Pons (tissue), 1 donor: Measurements from ENCODE around the gene CIC.

Experiments
- DNase-seq: peaks from one replicate; pipeline ENCODE4 v3.0.0-alpha.2; 2016; ENCODE audit warnings: low spot score

CIC gene

DNA sequence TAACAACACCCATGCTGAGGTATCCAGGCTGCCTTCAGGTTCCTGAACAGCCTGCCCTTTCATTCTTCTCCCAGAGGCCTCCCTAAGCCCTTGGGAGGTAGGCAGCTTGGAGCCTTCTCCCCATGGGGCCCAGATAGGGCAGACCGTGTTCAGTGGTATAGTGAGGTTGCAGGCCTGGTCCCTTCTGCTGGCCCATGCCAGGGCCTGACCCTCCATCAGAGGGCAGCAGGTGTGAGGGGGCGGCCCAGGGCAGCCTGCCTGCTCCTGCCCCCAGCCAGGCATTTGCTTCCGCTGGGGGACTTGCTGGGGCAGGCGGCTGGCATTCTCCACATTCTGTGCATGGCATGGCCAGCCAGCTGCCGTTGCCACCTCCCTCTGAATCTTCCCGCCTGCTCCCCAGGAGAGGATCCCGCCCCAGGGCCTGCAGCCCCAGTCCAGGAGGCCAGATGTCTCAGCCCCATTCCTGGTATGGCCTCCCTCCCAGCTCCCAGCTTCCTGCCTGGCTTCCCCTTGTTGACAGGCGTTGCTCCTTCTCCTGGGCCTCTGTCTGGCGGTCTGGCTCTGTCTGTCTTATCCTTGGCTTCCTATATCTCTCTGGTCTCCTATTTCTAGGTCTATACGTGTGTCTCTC, 8.9 kb downstream of the CIC start:
- DNase-seq: no peak

DNA sequence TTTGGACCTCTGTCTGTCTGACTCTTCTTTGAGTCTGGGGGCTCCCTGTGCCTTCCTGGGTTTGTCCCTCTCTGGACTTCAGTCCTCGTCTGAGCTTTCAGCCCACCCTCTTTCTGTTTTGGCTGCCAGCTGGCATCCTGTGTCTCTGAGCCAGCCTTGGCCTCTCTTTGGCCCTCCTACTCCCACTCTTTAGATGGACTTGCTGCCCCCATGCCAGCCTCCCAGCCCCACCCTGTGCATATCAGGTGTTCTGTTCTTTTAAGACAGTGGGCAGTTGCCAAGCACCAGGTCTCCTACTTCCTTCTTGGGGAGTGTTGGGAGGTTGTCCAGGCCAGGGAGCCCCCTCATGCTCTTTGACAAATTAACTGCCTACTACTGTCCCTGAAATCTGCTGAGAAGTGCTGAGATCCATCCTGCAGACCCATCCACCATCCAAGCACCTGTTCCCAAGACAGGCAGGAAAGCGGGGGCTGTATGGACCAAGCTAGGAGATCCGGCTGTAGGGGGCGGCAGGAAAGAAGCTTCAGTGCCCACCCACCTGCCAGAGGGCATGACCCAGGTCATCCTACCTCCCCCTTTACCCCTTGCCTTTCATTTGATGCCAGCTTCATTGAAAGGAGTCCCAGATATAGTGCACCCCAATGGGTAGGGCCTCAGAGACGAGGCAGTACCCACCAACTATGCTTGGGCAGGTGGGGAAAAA, 9.6 kb downstream of the CIC start:
- no peak for DNase-seq

DNA sequence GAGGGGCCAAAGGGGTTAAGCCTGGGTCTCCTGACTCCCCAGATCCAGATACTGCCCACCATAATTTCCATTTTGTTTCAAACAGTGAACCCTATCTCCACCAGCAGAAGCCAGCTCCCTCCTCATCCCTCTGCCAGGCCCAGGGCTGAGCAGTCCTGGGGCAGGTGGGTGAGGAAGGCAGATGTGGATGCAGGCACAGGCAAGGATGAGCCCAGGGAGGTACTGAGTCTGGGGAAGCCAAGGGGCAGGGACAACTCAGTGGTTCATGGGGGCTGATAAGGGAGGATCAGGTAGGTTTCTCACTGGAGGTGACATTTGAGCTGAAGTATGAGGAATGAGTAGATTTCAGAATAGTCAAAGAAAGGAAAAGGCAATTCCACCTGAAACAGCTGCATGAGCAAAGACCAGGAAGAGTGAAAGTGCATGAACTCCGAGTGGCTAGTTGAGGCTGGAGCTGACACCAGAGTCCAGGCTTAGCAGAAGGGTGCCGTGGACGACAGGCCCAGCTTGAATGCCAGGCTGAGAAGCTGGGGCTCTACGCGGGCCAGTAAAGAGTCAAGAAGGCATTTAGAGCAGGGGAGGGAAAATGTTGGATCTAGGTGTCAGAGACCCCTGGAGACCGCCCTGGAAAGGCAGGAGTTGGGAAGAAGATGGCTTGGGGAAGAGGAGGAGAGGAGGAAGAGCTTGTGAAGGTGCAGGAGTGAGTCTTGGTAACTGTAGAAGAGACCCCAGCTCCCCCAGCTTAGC, 10.3 kb downstream of the CIC start:
- peak; percentile 66 for DNase-seq

DNA sequence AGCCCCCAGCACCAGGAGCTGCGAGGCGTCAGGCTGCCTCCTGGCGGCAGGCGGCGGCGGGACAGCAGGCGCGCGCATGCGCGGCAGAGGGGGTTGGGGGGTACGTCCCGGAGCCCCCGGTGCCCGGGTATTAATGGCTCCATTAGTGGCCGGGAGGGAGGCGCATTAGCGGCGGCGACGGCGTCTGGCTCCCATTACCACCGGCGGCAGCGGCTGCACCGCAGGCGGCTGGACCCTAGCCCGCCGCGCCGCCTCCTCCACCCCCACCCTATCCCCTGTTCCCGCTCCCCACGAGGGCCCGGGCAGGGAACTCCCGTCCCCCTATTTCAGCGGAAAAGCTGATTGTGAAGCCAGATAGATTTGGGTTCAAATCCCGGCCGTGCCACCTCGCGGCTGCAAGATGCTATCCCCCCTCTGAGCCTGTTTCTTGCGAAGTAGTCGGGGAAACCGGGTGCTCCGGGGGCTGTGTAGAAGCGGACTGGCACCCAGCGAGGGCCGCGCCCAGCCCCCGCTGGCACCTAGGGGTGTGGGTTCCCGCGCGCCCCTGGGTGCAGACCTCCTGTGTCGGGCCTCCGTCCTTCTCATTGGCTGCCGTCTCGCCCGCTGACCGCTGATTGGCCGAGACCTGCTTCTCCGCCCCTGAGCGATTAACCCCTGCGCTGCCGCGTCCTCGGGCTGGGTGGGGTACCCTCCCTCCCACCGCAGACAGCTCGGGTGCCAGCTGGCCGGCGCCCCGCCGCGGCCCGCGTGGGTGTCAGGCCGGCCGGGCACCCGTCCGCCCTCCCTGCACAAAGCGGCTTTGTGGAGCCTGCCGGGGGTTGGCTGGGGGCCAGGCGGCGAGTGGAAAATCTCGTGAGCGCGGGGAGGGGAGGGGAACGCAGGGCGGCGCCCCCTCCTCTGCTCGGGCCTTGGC, 11.1 kb downstream of the CIC start:
- peak; percentile 92 for DNase-seq

DNA sequence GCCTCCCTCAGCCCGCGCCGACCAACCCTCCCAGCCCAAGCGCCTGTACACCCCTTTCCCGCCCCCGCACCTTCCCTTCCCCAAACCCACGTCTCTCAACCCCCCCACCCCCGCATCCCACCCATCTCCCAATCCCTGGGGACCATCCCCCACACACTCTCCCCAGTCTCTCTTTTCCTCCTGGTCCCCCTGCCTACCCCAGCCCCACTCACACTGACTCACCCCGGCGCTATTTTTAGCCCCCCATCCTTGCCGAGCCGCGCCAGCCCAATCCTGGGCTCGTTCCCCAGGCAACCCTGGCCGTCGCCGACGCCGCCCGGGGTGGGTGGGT, 11.7 kb downstream of the CIC start:
- DNase-seq: no peak

DNA sequence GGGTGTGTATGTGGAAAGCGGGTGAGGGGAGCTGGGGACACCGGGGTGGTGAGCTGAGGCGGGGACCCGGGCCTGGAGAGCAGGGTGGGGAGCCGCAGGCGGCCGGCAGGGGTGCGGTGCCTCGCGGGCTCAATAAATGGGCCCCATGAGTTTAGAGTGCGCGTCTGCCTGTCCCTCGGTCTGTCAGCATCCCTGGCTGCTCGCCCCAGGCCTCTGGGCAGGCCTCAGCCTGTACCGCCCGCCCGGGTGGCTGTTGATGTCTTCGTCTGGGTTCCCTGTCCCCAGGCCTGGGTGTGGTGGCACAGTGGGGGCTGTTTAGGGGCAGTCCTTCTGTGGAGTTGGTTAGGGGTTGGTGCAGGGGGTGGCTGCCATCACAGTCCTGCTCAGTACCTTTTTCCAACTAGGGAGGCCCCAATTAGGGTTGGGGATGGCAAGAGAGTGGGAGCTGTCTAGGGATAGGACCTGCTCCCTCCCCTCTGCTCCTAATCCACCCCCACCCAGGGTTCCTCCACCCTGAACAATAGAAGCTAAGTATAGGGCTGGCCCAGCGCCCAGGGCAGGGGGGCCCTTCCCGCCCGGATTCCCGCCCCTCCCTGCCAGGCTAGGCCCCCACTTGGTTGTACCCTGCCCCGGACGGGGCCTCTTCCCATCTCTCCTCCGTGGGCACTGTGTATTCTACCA, 12.2 kb downstream of the CIC start:
- peak; percentile 84 for DNase-seq

DNA sequence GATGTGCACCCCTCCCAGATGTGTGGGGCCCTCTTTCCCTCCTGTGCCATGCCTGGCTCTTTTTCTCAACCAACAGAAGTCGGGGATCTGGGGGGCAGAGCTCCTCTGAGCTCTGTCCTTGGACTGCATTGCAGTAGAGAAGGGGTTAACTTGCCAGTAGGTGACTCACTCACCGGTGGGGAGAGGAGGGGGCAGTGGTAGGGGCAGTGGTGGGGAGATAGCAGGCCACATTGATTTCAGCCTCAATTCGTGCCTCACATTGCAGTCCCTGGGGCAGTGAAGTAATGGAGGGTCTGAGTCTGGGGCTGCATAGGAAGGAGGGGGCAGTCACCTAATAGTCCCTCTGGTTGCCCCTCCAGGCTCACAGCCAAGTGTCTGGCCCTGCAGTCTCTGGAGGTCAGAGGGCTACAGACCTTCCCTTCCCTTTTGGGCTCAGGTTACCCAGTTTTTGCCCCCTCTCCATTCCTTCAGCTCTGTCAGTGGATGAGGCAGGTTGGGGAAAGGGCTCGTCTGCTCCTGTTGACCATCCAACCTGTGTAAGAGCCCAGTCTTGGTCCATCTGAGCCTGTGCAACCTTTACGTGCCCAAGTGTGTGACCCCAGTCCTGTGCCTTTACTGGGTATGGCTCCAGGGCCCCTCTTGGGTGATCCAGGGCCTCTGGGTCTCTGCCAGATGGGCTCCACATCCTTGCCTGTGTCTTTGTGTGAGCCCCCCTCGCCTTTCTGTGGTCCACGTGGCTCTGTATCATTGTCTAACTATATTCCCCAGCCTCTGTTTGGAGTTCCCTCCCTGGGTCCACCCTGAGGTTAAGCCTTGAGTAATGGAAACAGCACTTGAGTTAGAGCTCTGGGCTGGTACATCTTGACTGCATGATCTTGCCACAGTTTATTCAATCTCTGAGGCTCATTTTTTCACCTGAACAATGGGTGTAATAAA, 13.0 kb downstream of the CIC start:
- DNase-seq: peak; percentile 41

DNA sequence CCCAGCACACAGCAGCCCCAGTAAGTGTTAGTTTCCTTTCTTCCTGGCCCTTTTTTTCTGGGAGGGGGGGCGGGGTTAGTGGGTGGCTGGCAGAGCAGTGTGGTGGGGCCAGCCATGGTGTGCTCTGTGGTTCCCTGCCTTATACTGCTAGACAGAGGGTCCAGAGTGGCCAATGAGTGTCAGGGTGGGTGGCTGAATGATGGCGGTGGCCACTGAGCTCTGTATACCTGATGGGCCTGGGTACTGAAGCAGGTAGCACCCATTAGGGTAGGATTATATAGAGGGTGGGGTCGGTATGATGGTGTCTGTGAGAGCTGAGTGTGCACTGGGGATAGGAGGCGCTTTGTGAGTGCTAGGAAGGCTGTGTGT, 13.8 kb downstream of the CIC start:
- DNase-seq: no peak

DNA sequence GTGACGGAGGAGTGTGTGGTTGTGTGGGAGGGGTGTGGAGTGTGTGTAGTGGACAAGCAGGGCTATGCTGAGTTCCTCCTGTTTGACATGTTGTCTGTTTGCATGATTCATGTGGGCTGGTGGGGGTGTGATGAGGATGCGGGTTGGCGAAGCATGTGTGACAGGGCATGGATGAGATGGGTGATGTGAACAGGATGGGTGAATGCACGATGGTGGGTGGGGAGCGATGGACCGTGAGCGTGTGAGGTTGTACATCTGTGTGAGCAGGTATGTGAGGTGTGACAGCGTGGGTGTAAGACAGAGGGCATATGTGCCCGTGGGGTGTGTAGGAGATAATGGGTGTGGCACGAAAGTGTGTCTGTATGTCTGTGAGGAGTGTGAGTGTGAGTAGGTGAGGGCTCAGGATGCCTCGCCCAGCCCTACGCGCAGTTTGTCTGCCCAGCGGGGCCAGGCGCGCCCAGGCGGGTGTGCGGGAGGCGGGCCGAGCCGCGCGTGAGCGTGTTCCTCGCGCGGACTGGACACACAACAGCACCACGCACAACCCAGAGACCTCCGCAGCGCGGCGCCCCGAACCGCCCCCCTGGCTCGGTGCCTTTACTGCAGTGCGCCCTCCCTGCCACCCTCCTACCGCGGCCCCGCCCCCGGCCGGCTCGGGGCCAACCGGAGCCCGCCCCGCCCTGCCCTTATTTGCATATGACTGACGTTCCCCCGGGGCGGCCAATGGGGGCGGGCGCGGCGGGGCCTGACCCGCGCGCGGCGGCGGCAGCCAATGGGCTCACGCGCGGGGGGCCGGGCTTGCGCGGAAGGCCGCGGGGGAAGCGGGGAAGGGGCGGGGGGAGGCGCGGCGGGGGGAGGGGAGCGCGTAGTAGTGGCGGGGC, 14.4 kb downstream of the CIC start:
- peak; percentile 93 for DNase-seq

DNA sequence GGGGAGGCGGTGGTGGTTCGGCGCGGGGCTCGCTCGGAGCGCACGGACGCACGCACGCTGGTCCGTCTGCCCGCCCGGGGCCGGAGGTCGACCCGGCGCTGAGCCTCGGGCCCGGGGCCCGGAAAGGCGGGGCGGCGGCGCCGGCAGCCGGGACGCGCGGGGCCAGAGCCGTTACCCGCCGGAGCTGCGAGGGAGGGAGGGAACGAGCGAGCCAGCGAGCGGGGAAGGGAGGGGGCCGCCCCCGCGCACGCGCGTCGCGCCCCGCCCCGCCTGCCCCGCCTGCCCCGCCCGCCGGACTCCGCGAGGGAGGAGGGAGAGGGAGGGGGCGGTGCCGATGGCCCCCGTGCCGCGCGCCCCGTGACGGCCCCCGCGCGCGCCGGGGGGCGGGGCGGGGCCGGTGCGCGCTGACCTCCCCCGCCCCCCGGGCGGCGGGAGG, 15.0 kb downstream of the CIC start:
- DNase-seq: peak; percentile 60

DNA sequence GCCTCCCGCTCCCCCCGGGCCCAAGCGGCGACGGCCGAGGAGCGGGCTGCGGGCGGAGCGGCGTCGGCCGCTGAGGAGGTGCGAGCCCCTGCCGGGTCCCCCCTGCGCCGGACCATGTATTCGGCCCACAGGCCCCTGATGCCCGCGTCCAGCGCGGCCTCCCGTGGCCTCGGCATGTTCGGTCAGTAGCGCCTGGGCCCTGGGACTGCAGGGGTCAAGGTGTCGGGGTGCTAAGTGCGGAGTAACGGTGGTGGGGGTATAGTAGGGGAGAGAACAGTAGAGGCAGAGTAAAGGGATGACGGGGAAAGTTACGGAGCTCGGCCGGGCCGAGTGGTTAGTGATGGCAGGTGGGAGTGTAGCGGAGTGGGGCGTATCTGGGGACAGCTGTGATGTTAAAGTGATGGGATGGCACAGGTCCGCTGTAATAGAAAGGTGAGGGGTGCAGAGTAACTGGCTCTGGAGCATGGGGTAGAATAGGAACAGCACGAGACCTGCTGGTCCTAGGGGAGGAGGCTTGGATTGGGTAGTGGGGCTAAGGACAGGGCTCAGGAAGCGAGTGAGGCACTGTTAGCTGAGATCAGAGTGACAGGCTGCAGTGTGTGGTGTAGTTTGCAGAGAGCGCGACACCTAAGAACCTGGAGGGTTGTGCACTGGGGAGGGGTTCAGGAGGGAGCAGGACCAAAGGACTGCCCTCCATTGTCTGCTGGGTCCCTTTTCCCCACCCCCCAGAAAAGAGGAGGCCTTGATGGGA, 15.7 kb downstream of the CIC start:
- DNase-seq: peak; percentile 20

DNA sequence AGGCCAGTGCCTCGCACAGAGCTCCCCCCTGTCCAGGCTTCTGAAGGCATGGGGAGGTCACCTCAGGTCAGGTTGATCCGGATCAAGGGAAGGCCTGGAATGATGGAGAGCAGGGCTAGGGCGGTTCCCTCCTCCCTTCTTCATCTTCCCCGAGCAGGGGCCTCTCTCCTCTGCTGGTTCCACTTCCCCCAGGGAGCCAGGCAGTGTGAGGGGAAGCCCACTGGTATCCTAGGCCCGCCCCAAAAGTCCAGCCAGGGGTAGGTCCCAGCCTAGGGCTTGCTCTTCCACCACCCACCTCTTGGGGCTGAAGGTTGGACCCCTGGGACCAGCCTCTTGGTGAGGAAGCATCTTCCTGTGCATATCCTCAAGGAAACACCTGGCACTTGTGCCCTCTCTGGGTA, 16.5 kb downstream of the CIC start:
- peak; percentile 15 for DNase-seq

DNA sequence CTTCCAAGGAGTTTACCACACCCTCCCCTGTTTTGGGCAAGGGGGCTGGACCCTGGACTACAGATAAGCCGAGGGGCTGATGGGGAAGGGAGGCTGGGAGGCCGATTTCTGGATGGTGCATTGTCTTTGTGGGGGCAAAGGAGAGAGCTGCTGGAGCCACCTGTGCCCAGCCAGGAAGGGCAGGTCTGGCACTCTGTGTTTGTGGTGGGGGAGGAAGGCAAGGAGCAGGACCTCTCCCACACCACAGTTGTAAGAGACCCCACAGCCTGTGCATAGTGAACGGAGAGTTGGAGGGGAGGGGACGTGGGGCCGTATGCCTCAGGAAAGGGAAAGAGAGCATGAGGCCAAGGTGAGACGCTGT, 16.9 kb downstream of the CIC start:
- no peak for DNase-seq

DNA sequence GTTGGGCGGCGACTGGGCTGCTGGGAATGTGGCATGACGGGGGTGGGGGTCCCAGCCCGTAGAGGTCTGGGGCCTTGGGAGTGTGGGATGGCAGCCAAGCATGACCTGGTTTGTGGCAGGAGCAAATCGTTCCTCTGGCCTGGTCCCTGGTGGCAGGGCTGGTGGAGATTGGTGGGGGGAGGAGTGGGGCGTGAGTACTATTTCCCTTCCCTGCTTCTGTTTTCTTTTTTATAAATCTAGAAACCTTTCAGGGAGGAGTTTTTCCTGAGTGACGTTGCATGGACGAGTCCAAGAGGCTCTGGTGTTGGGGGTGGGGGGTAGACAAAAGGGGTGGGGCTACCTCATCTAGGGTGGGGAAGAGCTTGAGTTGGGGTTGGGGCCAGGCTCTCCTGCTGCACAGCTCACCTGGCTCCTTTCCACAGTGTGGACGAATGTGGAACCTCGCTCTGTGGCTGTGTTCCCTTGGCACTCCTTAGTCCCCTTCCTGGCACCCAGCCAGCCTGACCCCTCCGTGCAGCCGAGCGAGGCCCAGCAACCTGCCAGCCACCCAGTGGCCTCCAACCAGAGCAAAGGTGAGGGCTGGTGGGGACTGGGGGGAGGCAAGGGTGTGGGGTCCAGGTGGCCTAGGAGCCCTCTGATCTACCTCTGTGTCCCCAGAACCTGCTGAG, 17.4 kb downstream of the CIC start:
- DNase-seq: no peak

DNA sequence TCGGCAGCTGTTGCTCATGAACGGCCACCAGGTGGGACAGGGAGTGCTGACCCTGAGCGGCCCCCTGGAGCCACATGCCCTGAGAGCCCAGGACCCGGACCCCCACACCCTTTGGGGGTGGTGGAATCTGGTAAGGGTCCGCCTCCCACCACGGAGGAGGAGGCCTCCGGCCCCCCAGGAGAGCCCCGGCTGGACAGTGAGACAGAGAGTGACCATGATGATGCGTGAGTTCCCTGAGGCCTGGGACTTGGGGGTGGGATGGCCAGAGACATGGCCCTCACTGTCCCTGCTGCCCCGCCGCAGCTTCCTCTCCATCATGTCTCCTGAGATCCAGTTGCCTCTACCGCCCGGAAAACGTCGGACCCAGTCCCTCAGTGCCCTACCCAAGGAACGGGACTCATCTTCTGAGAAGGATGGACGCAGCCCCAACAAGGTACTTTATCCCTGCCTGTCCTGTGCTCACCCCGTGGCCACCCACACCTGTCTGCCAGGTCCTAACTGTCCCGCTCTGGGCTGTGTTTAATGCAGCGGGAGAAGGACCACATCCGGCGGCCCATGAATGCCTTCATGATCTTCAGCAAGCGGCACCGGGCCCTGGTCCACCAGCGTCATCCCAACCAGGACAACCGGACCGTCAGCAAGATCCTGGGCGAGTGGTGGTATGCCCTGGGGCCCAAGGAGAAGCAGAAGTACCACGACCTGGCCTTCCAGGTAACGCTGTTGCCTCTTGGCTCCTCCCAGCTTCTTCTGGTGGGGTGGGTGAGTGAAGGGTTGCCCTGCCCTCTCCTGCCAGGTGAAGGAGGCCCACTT, 18.2 kb downstream of the CIC start:
- DNase-seq: no peak

DNA sequence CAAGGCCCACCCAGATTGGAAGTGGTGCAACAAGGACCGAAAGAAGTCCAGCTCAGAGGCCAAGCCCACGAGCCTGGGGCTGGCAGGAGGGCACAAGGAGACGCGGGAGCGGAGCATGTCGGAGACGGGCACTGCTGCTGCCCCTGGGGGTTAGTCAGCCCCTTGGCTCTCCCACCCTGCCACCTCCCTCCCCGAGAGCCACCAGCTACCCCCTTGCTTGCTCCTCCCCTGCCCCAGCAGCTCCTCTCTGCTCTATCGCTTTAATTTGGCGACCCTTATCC, 18.7 kb downstream of the CIC start:
- DNase-seq: no peak

DNA sequence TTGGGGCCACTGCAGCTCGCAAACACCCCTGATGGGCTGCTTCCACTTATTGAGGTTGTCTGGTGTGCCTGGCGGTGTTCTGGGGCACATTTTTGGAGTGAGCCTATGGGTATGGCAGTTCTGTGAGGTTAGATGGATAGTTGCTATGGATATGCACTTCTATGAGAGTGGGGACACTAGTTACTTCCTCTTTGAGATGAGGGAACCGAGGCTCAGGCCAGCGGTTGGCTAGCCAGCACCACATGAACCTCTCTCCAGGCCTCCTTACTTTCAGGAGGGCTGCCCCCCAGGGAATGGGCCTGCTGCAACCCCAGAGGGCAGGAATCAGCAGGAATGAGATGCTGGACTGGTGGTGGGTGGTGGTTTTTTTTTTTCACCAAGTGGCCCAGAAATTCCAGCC, 19.3 kb downstream of the CIC start:
- DNase-seq: no peak
